ENCODE measurements around the gene PKD1L1. TPM values are rescaled to one million over a fixed set of nuclear protein-coding genes. Genes with fewer than 3 reads are reported as not detected.

The PKD1L1 gene
- polyA plus RNA-seq, 12 donors = 0.26 to 2.3 (median 0.99) TPM; not detected in 2

- no peak for DNase-seq
Measured at GRCh38 chr7:47902013-47902412, 46.3 kb downstream of the PKD1L1 start.

- no peak for DNase-seq
Measured at GRCh38 chr7:47901542-47901941, 46.7 kb downstream of the PKD1L1 start.

GRCh38 chr7:47897831-47898230 lies 50.4 kb downstream of the PKD1L1 start:
- DNase-seq = no peak

GRCh38 chr7:47896809-47897423 lies 51.4 kb downstream of the PKD1L1 start:
- no peak for DNase-seq

- DNase-seq = no peak
Measured at GRCh38 chr7:47895026-47895425, 53.2 kb downstream of the PKD1L1 start.

- no peak for DNase-seq
Measured at GRCh38 chr7:47893721-47894365, 54.4 kb downstream of the PKD1L1 start.

GRCh38 chr7:47893238-47893637 lies 55.0 kb downstream of the PKD1L1 start:
- no peak for DNase-seq

GRCh38 chr7:47890606-47891005 lies 57.7 kb downstream of the PKD1L1 start:
- no peak for DNase-seq

- no peak for DNase-seq
Measured at GRCh38 chr7:47890125-47890524, 58.1 kb downstream of the PKD1L1 start.

- DNase-seq = no peak
Measured at GRCh38 chr7:47889723-47890122, 58.5 kb downstream of the PKD1L1 start.

GRCh38 chr7:47888371-47889265 lies 59.6 kb downstream of the PKD1L1 start:
- no peak for DNase-seq

GRCh38 chr7:47887016-47887640 lies 61.1 kb downstream of the PKD1L1 start:
- DNase-seq = no peak

GRCh38 chr7:47885987-47886811 lies 62.1 kb downstream of the PKD1L1 start:
- no peak for DNase-seq

- no peak for DNase-seq
Measured at GRCh38 chr7:47885309-47885986, 62.8 kb downstream of the PKD1L1 start.

GRCh38 chr7:47884675-47885074 lies 63.6 kb downstream of the PKD1L1 start:
- DNase-seq = no peak

GRCh38 chr7:47882635-47883034 lies 65.6 kb downstream of the PKD1L1 start:
- DNase-seq = no peak

GRCh38 chr7:47881256-47881655 lies 67.0 kb downstream of the PKD1L1 start:
- no peak for DNase-seq

- DNase-seq = no peak
Measured at GRCh38 chr7:47878662-47879061, 69.6 kb downstream of the PKD1L1 start.

GRCh38 chr7:47877336-47877735 lies 70.9 kb downstream of the PKD1L1 start:
- no peak for DNase-seq

- DNase-seq = no peak
Measured at GRCh38 chr7:47875998-47876744, 72.1 kb downstream of the PKD1L1 start.
